HG03354 (cell line): Measurements from ENCODE around the gene ARHGAP32.
"Not testable (repeated sequence)": the region's sequence is repeated elsewhere in the genome, so short reads cannot be mapped to it uniquely, and the experiment has no call there.

Experiments
- ATAC-seq: cut with Tn5 transposase; IDR thresholded peaks from one replicate; pipeline ENCODE4 v1.9.1; 2021; ENCODE audit warnings: mild to moderate bottlenecking; ENCODE audit not compliant: unreplicated experiment, poor library complexity, severe bottlenecking

The ARHGAP32 gene

DNA sequence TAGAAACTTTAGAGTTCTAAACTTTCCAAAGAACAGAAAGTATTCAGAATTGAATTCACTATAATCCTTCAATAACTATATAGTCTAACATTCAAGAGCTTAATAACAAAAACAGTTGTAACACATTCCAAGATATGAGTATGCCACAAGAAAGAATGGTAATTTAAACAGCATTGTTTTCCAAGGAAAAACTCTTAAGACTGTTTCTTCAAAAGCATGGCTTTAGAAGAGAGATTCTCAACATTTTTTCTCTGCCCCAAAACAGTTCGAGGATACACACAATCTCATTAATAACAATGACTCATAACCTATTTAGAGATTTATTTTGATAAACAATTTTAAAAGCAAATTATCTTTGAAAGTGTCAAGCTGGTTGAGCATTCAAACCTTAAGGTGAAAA lies 16.7 kb upstream of the ARHGAP32 start:
- ATAC-seq, result no peak

DNA sequence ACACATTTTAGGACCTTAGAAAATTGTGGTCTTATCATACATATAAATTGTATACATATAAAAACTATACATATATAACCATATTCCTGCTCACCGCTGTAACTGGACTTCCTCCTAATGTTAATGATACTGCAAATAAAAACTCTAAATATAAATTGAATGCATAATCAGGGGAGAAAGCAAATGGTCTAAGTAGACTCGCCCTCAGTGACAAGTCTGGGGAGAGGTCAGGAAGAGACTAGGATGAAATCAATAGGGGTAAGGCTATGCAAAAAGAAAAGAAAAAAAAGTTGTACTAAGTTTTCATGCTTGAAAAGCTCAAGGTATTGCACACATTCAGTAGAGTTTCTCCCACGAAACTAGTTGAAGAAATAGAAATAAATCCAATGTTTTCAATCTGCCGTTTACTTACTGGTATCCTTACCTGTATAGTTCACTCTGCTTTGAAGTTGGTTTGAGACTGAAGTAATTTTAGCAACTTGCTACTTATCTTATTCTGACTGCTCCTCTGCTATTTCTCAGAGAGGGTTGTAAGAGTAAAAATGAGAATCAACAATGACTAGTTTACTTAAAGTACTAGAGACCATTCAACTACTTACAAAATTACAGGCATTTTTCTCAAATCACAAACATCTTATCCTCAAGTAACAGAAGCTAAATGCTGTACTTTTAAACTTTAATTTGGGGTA lies 12.2 kb upstream of the ARHGAP32 start:
- no peak for ATAC-seq

DNA sequence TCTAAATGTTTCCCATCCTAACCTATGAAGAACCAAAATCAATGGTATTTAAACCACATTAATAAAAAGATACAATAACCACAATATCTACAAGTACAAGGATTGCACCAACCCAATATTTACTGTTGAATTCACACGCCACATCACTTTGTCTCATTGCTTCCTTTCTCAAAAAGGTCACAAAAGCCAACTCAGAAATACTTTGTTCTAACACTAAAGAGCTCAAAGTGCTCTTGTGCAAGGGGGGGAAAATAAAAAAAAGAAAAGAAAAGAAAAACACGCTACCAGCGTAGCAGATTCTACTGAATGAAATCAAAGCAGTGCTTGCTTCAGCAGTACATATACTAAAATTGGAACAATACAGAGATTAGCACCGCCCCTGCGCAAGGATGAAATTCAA lies 10.5 kb upstream of the ARHGAP32 start:
- ATAC-seq, result no peak

DNA sequence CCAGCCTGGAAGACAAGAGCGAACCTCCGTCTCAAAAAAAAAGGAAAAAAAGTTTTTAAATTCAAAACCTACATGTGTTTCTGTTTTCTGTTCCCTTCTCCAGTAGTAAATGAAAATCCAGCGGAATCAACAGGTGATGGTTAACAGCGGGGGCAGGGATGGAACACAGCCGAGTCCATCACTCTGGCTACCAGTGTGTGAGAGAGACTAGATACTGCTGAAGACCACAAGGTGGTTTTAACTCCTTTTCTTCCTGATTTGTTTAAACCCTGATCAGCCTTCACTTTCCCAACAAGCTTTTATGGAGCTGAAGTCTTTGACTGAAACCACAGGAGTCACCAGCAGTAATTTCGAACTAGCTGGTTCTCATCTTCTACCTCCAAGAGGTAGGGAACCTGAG lies 3.6 kb upstream of the ARHGAP32 start:
- ATAC-seq, result no peak

DNA sequence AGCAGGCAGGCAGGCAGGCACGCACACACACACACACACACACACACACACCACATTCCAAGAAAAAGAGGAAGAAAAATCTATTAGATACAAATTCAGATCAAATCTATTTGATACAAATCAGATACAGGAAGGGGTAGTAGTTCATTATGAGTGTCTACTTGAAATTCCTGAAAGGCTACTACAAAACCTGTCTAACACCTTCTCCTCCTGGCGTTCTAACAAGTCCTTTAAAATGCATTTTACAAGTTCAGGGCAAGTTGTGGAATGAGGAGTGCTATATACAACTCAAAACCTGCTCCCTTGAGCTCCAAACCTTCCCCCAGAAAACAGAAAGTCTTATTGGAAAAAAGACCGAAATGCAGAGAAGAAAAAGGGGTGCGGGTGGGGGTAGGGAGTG lies 476 bp downstream of the ARHGAP32 start:
- no peak for ATAC-seq

- ATAC-seq, result no peak
These were observed 2.0 kb downstream of the ARHGAP32 start for GRCh38 chr11:129190087-129190486.

GRCh38 chr11:129189646-129190045 lies 2.5 kb downstream of the ARHGAP32 start:
- ATAC-seq, result no peak

GRCh38 chr11:129185082-129185481 lies 7.0 kb downstream of the ARHGAP32 start:
- ATAC-seq, result not testable (repeated sequence)

- no peak for ATAC-seq
These were observed 7.5 kb downstream of the ARHGAP32 start for GRCh38 chr11:129184581-129184980.

DNA sequence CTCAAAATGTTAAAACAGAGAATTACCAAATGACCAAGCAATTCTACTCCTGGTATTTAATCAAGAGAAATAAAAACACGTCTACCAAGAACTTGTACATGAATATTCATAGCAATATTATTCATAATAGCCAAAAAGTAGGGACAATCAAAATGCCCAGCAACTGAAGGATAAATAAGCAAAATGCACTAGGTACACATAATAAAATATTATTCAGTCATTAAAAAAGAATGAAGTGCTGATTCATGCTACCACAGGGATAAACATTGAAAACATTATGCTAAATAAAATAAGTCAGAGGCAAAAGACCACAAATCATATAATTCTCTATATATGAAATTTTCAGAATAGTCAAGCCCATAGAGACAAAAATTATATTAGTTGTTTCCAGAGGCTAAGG lies 24.8 kb downstream of the ARHGAP32 start:
- ATAC-seq, result no peak

DNA sequence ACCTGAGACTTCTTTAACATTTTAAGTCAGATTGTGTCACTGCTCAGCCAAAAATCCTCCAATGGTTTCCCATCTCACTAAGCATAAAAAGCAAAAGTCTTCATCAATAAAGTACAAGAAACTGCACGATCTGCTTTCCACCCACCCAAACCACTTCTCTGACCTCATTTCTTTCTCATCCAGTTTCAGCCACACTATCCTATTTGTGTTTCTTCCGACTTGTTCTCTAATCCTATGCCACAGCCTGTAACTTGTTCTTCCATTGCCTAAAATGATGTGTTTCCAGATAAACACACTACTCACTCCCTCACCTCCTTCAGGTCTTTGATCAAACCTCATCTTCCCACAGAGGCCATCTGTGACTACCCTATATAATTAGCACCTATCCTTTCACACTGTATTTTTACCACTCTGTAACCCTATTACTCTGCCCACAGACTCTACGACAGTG lies 28.4 kb downstream of the ARHGAP32 start:
- ATAC-seq, result no peak

DNA sequence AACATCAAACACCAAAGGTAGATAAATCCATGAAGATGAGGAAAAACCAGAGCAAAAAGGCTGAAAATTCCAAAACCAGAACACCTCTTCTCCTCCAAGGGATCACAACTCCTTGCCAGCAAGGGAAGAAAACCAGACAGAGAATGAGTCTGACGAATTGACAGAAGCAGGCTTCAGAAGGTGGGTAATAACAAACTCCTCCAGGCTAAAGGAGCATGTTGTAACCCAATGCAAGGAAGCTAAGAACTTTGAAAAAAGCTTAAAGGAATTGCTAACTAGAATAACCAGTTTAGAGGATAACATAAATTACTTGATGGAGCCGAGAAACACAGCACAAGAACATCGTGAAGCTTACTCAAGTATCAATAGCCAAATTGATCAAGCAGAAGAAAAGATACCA lies 35.0 kb downstream of the ARHGAP32 start:
- not testable (repeated sequence) for ATAC-seq

- ATAC-seq, result no peak
These were observed 36.4 kb downstream of the ARHGAP32 start for GRCh38 chr11:129155745-129156144.

GRCh38 chr11:129148487-129148886 lies 43.6 kb downstream of the ARHGAP32 start:
- ATAC-seq, result no peak

GRCh38 chr11:129146191-129146590 lies 45.9 kb downstream of the ARHGAP32 start:
- no peak for ATAC-seq

- no peak for ATAC-seq
These were observed 46.8 kb downstream of the ARHGAP32 start for GRCh38 chr11:129145276-129145675.

DNA sequence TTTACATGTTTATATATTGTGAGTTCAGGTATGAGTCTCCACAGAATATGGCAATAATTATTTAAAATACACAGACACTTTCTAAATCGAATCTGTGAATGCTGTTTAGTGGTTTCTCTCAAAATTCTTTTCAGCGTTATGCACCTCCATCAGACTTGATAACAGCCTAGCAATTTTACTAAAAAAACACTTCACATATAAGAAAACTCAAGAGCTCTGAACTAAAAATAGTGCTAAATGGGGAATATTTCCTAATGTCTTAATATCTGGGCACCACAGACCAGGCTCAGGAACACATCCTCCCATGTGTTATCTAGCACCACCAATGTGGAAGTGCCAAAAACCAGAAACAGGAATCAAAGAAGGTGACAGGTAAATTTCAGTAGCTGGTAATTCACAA lies 47.9 kb downstream of the ARHGAP32 start:
- no peak for ATAC-seq

DNA sequence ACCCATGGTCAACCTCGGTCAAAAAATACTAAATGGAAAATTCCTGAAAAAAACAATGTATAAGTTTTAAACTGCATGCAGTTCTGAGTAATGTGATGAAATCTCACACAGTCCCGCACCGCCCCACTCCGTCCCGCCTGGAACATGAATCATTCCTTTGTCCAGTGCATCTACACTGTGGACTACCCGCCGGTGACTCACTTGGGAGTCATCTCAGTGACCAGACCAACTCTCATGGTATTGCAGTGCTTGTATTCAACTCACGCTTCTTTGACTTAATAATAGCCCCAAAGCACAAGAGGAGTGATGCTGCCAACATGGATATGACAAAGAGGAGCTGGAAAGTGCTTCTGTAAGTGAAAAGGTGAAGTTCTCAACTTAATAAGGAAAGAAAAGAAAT lies 48.8 kb downstream of the ARHGAP32 start:
- no peak for ATAC-seq

DNA sequence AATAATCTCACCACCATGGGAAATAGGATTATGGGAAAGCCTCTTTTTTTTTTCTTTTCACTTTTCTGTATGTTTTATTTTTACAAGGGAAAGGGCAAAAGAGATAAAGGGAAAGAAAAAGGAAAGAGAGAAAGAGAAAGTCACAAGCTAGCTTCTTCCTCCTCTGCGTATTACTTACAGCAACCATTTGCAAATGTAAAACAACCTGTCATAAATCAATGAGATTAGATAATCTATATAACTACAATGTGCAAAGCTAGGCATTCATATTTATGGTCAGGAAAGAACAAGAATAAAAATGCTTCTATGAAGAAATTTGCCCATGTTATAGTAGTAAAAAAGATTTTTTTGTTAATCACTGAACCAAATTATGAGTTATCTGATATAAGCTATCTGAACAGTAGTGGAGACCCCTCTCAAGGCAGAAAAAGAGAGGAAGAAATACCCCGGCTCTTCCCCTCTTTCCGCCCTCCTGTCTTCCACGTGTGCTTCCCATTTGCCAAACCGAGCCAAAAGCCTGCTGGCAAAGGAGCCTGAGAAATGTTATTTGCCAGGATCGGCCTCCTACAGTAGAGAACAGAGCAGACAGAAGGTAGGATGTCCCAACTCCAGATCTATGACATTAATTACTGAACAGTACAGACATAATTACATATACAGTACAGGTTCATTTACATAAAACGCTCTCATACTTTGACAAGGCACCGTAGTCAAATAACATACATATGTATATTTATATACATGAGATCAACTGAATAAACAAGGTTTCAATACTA lies 50.2 kb downstream of the ARHGAP32 start:
- no peak for ATAC-seq

GRCh38 chr11:129131316-129131715 lies 60.8 kb downstream of the ARHGAP32 start:
- ATAC-seq, result no peak

GRCh38 chr11:129128881-129129620 lies 63.1 kb downstream of the ARHGAP32 start:
- not testable (repeated sequence) for ATAC-seq
